HepG2 (cell line): Measurements from ENCODE around the gene CSNK2A2. TPM values are rescaled to one million over a fixed set of nuclear protein-coding genes. Genes with fewer than 3 reads are reported as not detected.

Experiments
- AGO1 ChIP-seq: fragments of 200-400 bp; formaldehyde crosslinking; IDR thresholded peaks from 2 replicates; pipeline ENCODE4 v1.6.1; 2017; ENCODE audit warnings: mild to moderate bottlenecking, low read depth, low read length, moderate library complexity; ENCODE audit not compliant: poor library complexity, severe bottlenecking
- BCL6 ChIP-seq: IDR thresholded peaks from 2 replicates; pipeline ENCODE4 v1.6.1; 2016; ENCODE audit warnings: missing genetic modification reagents, missing compliant biosample characterization
- FOXJ3 ChIP-seq: sonication (generic); formaldehyde crosslinking; IDR thresholded peaks from 2 replicates; pipeline ENCODE4 v1.4.0; 2020; ENCODE audit warnings: missing genetic modification reagents, mild to moderate bottlenecking, borderline replicate concordance
- FOXM1 ChIP-seq: sonication (generic); formaldehyde crosslinking; IDR thresholded peaks from 2 replicates; pipeline ENCODE4 v1.5.0; 2020; ENCODE audit warnings: missing genetic modification reagents
- HOXA3 ChIP-seq: sonication (generic); formaldehyde crosslinking; IDR thresholded peaks from 2 replicates; pipeline ENCODE4 v1.5.0; 2020; ENCODE audit warnings: missing genetic modification reagents
- MED13 ChIP-seq: sonication (generic); formaldehyde crosslinking; IDR thresholded peaks from 2 replicates; pipeline ENCODE4 v1.5.0; 2020; ENCODE audit warnings: missing genetic modification reagents
- MXD4 ChIP-seq: IDR thresholded peaks from 2 replicates; pipeline ENCODE4 v1.6.1; 2016; ENCODE audit warnings: mild to moderate bottlenecking, missing biosample characterization, missing genetic modification reagents
- RAD21 ChIP-seq: fragments of 450-650 bp; formaldehyde crosslinking; IDR thresholded peaks from 2 replicates; pipeline ENCODE4 v1.5.0; 2020; ENCODE audit warnings: mild to moderate bottlenecking
- REL ChIP-seq: sonication (generic); formaldehyde crosslinking; conservative IDR thresholded peaks from 2 replicates; pipeline ENCODE4 v1.8.0; 2022; ENCODE audit warnings: mild to moderate bottlenecking, missing genetic modification reagents, moderate library complexity
- TBX3 ChIP-seq: fragments of 450-650 bp; IDR thresholded peaks from 2 replicates; pipeline ENCODE4 v1.6.1; 2017; ENCODE audit warnings: antibody characterized with exemption, mild to moderate bottlenecking, inconsistent platforms, borderline replicate concordance
- XBP1 ChIP-seq: sonication (generic); formaldehyde crosslinking; IDR thresholded peaks from 2 replicates; pipeline ENCODE4 v1.5.0; 2020; ENCODE audit warnings: missing genetic modification reagents
- ZBTB20 ChIP-seq: sonication (generic); formaldehyde crosslinking; IDR thresholded peaks from 2 replicates; pipeline ENCODE4 v1.8.1; 2023; ENCODE audit warnings: missing genetic modification reagents, low read depth, mild to moderate bottlenecking, borderline replicate concordance
- ZBTB7A ChIP-seq: sonication (generic); formaldehyde crosslinking; IDR thresholded peaks from 2 replicates; pipeline ENCODE4 v1.8.0; 2022; ENCODE audit warnings: mild to moderate bottlenecking, missing genetic modification reagents
- ZFP1 ChIP-seq: IDR thresholded peaks from 2 replicates; pipeline ENCODE4 v1.6.1; 2016
- ZNF275 ChIP-seq: sonication (generic); formaldehyde crosslinking; IDR thresholded peaks from 2 replicates; pipeline ENCODE4 v1.8.0; 2022; ENCODE audit warnings: missing genetic modification reagents, mild to moderate bottlenecking, inconsistent platforms, borderline replicate concordance
- ZNF280D ChIP-seq: sonication (generic); formaldehyde crosslinking; IDR thresholded peaks from 2 replicates; pipeline ENCODE4 v1.5.1; 2020; ENCODE audit warnings: mild to moderate bottlenecking, missing genetic modification reagents
- ZNF33A ChIP-seq: sonication (generic); formaldehyde crosslinking; IDR thresholded peaks from 2 replicates; pipeline ENCODE4 v1.5.1; 2020; ENCODE audit warnings: missing genetic modification reagents, mild to moderate bottlenecking, moderate library complexity, borderline replicate concordance
- ZNF670 ChIP-seq: sonication (generic); formaldehyde crosslinking; IDR thresholded peaks from 2 replicates; pipeline ENCODE4 v1.8.0; 2022; ENCODE audit warnings: mild to moderate bottlenecking, missing genetic modification reagents, borderline replicate concordance
- ZNF713 ChIP-seq: sonication (generic); formaldehyde crosslinking; IDR thresholded peaks from 2 replicates; pipeline ENCODE4 v1.4.0; 2020; ENCODE audit warnings: mild to moderate bottlenecking, missing genetic modification reagents
- ZNF850 ChIP-seq: sonication (generic); formaldehyde crosslinking; conservative IDR thresholded peaks from 2 replicates; pipeline ENCODE4 v1.9.0; 2021; ENCODE audit warnings: mild to moderate bottlenecking, missing genetic modification reagents
- polyA plus RNA-seq, 8 experiments: library from polyadenylated mRNA; depleted of rRNA in 3 of 8; stranded (reverse) in 7 of 8; unstranded in 1 of 8; fragments of >200 nt; fragmentation: Illumina TruSeq in 4 of 8; extraction: Trizol in 4 of 8; gene quantifications; 2 replicates each; pipeline versions ENCODE4 v1.2.1 to v1.2.3, GENCODE V29; 2011 to 2016; ENCODE audit warnings: low read depth in 4 of 8, missing spikeins in 1 of 8, mixed read lengths in 1 of 8; ENCODE audit not compliant: insufficient read depth in 1 of 8
- total RNA-seq, 5 experiments: library from RNA; depleted of rRNA; stranded (reverse); fragments of >200 nt; fragmentation: Illumina TruSeq; extraction: Trizol; gene quantifications; 2 replicates each; pipeline ENCODE4 v1.2.3, GENCODE V29; 2016; ENCODE audit warnings: low read depth in 1 of 5
- TF ChIP-seq, protein P1 (sequence below): sonication (generic); formaldehyde crosslinking; IDR thresholded peaks from 2 replicates; pipeline ENCODE4 v1.5.0; 2020; ENCODE audit warnings: mild to moderate bottlenecking, missing genetic modification reagents
- TF ChIP-seq, protein P2 (sequence below): sonication (generic); formaldehyde crosslinking; IDR thresholded peaks from 2 replicates; pipeline ENCODE4 v1.4.0; 2020; ENCODE audit warnings: missing genetic modification reagents

Gene CSNK2A2
- total and polyA plus RNA-seq, 2 of the 13 experiments (the other 11 are each of a cell fraction or from before 2014, with no cell fraction given): 46.4 to 56.9 TPM

DNA sequence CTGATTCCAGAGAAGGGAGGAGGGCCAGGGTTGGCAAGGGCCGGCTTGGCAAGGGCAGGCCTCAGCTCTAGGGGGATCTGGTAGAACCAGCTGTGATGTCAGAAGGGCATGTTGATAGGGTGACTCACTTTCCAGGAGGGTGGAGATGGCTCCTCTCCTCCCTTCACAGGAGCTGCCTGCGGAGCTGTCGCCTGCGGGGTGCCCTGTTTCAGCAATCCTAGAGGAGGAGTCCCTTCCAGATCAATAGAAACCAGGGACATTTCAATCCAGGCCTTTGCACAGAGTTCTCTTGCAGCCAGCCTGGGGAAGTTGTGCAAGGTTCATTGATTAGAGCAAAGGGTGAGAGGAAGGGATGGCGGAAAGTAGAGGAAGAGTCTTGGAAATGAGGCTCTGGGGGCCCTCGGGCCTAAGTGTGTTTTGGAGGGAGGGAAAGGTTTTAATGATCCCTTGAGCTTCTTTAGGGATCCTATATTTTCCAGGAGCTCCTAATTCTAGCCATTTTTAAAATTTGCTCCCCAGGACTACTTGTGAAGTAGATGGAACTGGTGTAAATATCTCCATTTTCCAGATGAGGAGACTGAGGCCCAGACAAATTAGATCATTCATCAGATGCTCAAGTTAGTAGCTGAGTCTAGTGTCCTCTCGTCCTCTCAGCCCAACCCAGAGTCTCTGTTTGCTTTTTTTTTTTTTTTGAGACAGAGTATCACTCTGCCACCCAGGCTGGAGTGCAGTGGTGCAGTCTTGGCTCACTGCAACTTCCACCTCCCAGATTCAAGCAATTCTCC lies 24.8 kb upstream of the CSNK2A2 start (continued):
- TF ChIP-seq ZNF33A: no peak; the same call in 1 of the 2 replicates
- no peak for TF ChIP-seq ZNF280D
- no peak for TF ChIP-seq MXD4 (CRISPR knock-in tag)
- no peak for TF ChIP-seq ZNF275 (CRISPR knock-in tag)
- TF ChIP-seq ZNF713: no peak
- TF ChIP-seq BCL6 (CRISPR knock-in tag): peak; percentile 62
- TF ChIP-seq FOXJ3 (CRISPR knock-in tag): no peak
- TF ChIP-seq ZBTB20 (CRISPR knock-in tag): no peak
- no peak for TF ChIP-seq AGO1
- TF ChIP-seq, protein P1, sequence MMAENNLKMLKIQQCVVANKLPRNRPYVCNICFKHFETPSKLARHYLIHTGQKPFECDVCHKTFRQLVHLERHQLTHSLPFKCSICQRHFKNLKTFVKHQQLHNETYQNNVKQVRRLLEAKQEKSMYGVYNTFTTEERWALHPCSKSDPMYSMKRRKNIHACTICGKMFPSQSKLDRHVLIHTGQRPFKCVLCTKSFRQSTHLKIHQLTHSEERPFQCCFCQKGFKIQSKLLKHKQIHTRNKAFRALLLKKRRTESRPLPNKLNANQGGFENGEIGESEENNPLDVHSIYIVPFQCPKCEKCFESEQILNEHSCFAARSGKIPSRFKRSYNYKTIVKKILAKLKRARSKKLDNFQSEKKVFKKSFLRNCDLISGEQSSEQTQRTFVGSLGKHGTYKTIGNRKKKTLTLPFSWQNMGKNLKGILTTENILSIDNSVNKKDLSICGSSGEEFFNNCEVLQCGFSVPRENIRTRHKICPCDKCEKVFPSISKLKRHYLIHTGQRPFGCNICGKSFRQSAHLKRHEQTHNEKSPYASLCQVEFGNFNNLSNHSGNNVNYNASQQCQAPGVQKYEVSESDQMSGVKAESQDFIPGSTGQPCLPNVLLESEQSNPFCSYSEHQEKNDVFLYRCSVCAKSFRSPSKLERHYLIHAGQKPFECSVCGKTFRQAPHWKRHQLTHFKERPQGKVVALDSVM: no peak
- TF ChIP-seq FOXM1 (CRISPR knock-in tag): no peak
- TF ChIP-seq ZNF850 (CRISPR knock-in tag): peak; percentile 76; the same call in 1 of the 2 replicates
- TF ChIP-seq ZBTB7A (CRISPR knock-in tag): no peak; the same call in 1 of the 2 replicates
- no peak for TF ChIP-seq REL
- TF ChIP-seq XBP1 (CRISPR knock-in tag): no peak
- TF ChIP-seq, protein P2, sequence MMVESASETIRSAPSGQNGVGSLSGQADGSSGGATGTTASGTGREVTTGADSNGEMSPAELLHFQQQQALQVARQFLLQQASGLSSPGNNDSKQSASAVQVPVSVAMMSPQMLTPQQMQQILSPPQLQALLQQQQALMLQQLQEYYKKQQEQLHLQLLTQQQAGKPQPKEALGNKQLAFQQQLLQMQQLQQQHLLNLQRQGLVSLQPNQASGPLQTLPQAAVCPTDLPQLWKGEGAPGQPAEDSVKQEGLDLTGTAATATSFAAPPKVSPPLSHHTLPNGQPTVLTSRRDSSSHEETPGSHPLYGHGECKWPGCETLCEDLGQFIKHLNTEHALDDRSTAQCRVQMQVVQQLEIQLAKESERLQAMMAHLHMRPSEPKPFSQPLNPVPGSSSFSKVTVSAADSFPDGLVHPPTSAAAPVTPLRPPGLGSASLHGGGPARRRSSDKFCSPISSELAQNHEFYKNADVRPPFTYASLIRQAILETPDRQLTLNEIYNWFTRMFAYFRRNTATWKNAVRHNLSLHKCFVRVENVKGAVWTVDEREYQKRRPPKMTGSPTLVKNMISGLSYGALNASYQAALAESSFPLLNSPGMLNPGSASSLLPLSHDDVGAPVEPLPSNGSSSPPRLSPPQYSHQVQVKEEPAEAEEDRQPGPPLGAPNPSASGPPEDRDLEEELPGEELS (CRISPR knock-in tag): no peak
- no peak for TF ChIP-seq RAD21 (CRISPR knock-in tag)
- peak; percentile 85 for TF ChIP-seq ZNF670 (CRISPR knock-in tag)
- TF ChIP-seq ZFP1 (CRISPR knock-in tag): no peak
- no peak for TF ChIP-seq TBX3
- peak; percentile 66; the same call in 1 of the 2 replicates for TF ChIP-seq HOXA3
- no peak for TF ChIP-seq MED13 (CRISPR knock-in tag)
